ENCODE data around the gene KDM4F.

DNA sequence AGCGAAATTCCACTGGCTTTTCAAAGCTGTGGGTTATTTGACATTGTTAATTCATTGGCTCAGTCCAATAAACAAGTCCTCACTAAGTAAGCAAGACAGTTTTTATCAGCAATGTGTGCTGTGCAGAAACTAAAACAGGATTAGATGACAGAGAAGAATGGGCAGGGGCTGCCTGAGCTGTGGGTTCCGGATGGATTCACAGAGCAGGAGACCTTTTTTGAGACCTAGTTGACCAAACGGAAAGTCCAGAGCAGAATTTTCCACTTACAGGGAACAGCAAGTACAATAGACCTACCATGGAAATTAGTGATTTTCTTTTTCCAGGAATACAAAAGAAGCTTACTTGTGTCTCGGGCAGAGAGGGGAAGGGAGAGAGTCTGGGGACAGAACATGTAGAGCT, 5.2 kb upstream of the KDM4F start:
- TF ChIP-seq, protein P1, sequence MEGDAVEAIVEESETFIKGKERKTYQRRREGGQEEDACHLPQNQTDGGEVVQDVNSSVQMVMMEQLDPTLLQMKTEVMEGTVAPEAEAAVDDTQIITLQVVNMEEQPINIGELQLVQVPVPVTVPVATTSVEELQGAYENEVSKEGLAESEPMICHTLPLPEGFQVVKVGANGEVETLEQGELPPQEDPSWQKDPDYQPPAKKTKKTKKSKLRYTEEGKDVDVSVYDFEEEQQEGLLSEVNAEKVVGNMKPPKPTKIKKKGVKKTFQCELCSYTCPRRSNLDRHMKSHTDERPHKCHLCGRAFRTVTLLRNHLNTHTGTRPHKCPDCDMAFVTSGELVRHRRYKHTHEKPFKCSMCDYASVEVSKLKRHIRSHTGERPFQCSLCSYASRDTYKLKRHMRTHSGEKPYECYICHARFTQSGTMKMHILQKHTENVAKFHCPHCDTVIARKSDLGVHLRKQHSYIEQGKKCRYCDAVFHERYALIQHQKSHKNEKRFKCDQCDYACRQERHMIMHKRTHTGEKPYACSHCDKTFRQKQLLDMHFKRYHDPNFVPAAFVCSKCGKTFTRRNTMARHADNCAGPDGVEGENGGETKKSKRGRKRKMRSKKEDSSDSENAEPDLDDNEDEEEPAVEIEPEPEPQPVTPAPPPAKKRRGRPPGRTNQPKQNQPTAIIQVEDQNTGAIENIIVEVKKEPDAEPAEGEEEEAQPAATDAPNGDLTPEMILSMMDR (IDR thresholded peaks at IDR 0.05): no peak
- no peak for TF ChIP-seq POLR2A (IDR thresholded peaks at IDR 0.05)

All from right lobe of liver (tissue), 4 donors.